GM19099 (cell line): ENCODE results near the gene SAMD11.

Source experiments
- POLR2A ChIP-seq: IDR thresholded peaks from 3 replicates; pipeline ENCODE4 v1.6.1; 2011; ENCODE audit warnings: low read depth; ENCODE audit not compliant: insufficient read length; ENCODE audit errors: extremely low read depth

Gene SAMD11

GRCh38 chr1:970973-971730 lies 47.4 kb downstream of the SAMD11 start:
- TF ChIP-seq POLR2A: no peak

DNA sequence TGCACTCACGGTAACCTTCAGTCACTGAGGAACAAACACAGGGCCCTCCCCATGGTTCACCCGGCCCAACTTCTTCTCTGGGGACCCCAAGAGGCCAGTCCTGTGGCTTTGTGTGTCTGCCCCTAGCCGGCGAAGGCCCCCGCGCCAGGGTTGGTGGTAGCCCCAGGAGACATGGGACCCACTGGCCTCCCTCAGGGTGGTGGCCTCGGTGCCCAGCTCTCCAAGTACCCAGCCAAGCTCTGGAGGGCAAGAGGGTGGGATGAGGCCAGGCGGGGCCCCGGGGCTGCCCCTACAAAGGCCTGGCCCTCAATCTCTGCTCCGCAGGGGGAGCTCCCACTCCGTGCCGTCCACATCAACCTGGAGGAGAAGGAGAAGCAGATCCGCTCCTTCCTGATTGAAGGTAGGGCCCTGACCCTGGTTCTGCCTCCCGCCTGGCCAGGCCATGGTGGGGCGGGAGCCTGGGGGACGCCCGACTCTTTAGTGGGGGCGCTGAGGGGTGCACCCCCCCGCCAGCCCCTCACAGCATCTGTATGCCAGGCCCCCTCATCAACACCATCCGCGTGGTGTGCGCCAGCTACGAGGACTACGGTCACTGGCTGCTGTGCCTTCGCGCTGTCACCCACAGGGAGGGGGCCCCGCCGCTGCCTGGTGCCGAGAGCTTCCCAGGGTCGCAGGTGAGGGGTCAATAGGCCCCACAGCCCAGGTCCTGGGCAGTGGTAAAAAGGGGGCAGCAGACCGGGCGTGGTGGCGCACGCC lies 48.2 kb downstream of the SAMD11 start:
- TF ChIP-seq POLR2A: no peak

DNA sequence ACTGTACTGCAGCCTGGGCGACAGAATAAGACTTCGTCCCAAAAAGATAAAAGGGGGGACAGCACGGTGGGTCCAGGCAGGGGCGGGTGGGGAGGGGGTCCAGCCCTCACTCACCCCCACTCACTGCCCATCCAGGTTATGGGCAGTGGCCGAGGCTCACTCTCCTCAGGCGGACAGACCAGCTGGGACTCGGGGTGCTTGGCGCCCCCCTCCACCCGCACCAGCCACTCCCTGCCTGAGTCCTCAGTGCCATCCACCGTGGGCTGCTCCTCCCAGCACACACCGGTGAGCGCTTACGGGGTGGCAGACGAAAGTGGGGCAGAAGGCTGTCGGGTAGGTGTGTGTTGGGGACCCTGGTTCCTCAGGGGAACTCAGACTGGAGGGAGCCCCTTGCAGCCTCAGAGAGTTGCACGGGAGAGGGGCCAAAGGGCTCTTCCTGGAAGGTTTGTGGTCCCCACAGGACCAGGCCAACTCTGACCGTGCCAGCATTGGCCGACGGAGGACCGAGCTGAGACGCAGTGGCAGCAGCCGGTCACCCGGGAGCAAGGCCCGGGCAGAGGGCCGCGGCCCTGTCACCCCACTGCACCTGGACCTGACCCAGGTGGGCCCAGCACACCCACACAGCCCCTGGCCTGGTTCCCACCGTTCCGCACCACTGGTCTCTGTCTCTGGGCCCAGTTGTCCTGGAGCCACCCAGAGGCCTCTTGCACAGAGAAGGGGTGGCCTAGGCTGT lies 49.2 kb downstream of the SAMD11 start:
- no peak for TF ChIP-seq POLR2A

DNA sequence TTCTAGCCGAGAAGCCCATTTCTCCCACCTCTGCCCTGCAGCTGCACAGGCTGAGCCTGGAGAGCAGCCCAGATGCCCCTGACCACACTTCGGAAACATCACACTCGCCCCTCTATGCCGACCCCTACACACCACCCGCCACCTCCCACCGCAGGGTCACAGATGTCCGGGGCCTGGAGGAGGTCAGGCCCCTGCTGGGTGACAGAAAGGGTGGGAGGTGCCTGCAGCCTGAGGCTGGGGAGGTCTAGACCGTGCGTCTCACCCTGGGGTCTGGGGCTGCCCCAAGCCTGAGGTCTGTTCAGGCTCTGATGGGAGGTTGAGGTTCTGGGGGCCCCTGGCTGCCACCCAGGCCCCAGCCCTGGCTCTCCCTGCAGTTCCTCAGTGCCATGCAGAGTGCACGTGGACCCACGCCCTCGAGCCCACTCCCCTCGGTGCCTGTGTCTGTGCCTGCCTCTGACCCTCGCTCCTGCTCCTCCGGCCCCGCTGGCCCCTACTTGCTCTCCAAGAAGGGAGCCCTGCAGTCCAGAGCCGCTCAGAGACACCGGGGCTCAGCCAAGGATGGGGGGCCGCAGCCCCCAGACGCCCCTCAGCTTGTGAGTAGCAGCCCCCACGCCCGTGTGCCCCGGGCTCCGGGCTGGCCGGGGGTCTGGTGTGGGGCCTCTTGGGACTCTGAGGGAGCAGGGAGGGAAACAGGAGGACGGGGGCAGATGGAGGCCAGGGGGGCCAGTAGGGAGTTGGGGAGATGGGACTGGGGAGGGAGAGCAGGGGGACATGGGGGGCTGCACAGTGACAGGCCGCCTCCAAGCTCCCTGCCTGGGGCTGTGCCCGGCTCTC lies 50.0 kb downstream of the SAMD11 start:
- TF ChIP-seq POLR2A: no peak

- TF ChIP-seq POLR2A: no peak
Observed at GRCh38 chr1:974293-974640, 50.5 kb downstream of the SAMD11 start.

GRCh38 chr1:974687-975328 lies 51.1 kb downstream of the SAMD11 start:
- TF ChIP-seq POLR2A: no peak

- TF ChIP-seq POLR2A: no peak
Observed at GRCh38 chr1:975365-975764, 51.6 kb downstream of the SAMD11 start.

DNA sequence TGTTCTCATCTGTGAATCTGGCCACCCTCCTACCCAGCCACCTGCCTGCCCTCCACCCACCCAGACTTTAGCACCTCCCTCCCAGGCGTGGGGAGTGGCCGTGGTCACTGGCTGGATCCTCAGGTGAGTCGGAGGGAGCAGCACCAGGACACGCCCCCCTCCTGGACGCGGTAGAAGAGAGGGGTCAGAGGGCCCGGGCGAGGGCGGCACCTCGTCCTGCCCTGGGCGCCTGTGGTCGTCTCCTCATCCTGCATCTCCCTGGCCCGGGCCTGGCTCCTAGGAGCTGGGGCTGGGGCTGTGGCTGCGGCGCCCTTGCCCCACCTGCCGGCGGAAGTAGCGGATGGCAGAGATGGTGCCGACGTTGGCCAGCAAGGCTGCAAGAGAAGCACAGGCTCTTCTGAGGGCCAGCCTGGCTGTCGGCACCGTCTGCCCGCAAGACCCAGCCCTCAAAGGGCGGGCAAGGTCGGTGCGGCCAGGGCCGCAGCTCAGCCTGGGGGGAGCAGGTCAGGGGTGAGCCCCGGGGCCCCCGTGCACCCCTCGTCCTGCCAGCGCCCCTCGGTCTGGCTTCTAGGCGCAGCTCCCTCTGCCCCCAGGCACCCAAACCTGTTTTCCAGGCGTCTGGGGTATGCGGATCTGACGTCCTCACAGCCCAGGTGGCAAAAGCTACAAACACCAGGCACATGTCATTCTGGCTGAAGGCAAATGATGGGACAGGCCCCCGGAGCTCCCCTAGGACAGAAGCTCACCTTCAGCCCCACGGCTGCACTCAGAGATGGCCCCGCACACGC lies 52.4 kb downstream of the SAMD11 start:
- no peak for TF ChIP-seq POLR2A

DNA sequence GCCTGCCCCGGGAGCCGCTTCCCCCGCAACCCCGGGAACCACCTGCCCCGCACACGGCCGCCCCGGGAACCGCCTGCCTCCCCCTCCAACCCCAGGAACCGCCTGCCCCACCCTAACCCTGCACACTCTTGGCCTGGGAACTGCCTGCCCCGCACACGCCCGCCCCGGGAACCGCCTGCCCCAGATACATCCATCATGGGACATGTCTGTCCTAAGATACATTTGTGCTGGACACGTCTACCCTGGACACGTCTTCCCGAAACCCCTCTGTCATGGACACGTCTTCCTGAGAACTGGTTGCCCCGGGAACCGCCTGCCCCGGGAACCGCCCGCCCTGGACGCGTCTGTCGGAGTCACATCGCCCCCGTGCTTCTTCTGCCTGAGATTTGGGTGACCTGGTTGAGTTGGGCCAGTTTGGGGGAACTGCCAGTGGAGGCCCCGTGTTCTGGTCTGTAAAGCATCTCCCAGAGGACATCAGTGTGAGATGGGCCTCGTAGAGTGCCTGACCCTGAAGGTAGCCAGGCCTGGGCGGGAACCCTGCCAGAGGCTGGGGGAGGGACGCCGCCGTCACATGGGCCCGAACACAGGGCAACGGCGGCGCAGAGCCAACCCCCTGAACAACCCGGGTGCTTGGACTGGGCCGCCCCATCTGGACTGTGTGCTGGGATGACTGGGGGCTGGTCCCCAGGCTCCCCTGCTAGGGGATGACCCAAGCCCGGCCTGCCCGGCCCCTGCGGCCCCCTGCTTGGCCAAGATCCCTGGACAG lies 54.5 kb downstream of the SAMD11 start:
- no peak for TF ChIP-seq POLR2A

DNA sequence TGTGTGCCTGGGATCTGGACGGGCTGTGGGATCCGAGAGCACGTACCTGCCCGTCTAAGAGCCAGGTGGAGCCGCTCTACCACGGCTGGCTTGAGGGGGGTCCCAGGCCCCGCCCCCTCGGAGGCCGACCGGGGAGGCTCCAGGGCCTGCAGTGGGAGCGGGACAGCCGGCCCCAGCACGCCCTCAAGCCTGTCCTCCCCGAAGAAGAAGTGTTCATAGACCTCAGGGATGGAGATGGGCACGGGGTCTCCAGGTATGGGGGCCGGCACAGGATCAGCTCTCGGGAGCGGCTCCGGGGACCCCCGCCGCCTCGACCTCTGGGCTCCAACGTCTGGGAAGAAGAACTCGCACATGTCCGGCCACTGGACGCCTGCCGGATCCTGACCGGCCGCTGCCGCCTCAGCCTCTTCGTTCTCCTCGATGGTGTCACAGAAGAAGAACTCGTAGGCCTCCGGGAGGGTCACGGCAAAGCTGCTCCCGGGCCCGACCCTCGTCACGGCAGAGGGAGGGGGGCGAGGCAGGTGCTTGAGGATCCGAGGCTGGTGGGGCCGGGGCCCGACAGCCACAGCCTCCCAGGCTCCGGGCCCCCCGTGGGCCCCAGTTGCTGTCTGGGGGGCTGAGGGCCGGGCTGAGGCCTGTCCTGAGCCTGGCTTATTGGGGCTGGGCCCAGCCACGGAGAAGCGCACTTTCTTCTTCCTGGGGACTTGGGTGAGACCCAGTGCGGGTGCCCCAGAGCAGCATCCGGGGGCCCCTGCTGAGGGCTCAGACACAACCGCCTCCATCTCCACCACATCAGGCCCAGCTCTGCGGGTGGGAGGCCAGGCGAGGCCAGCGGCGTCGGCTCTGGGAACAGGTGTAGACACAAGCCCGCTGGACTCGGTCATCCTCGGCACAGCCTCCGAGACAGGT lies 55.4 kb downstream of the SAMD11 start:
- no peak for TF ChIP-seq POLR2A

DNA sequence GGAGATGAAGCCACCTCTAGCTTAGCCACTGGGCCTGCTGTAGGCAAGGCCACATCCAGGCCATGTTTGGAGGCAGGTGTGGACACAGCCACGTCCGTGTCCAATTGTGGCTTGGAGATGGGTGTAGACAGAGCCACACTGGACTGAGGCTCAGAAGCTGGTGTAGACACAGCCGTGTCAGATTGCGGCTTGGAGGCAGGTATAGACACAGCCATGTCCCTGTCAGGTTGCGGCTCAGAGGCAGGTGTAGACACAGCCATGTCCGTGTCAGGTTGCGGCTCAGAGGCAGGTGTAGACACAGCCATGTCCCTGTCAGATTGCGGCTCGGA lies 56.0 kb downstream of the SAMD11 start:
- no peak for TF ChIP-seq POLR2A

DNA sequence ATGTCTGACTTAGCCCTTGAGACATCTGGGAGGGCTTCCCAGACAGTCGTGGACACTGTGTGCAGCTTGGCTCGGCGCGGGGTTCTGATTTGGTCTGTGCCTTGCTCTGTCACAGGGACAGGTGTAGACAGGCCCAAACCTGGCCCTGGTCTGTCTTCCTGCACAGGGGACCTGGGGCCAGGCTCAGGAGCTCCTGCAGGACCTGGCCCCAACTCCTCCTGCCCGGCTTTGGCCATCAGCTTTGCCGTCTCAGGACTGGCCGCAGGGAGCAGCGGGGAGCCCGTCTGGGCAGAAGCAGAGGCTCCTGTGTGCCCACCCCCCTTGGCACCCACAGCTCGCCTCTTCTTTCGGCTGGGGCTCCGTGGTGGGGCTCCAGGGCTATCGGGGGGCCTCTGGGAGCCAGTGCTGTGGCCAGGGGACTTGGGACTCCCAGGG lies 56.4 kb downstream of the SAMD11 start:
- no peak for TF ChIP-seq POLR2A
